SK-N-SH (cell line): Measurements from ENCODE around the gene ACTL7A.

Experiments
- CHD2 ChIP-seq: fragments of 150-350 bp; IDR thresholded peaks from 2 replicates; pipeline ENCODE4 v1.6.1; 2018; ENCODE audit warnings: low read length; ENCODE audit not compliant: partially characterized antibody
- EZH2phosphoT487 ChIP-seq: fragments of 200-600 bp; sonication (generic); IDR thresholded peaks from 2 replicates; pipeline ENCODE4 v1.6.1; 2017; ENCODE audit warnings: low read depth, mixed run types, mild to moderate bottlenecking, antibody characterized with exemption, moderate library complexity, borderline replicate concordance
- FOSL2 ChIP-seq: IDR thresholded peaks from 2 replicates; pipeline ENCODE4 v1.4.0; 2012; ENCODE audit warnings: low read depth, mild to moderate bottlenecking, moderate library complexity, borderline replicate concordance
- JUND ChIP-seq: IDR thresholded peaks from 2 replicates; pipeline ENCODE4 v1.4.0; 2012
- POLR2AphosphoS5 ChIP-seq: IDR thresholded peaks from 2 replicates; pipeline ENCODE4 v1.6.1; 2012; ENCODE audit warnings: low read depth, low read length
- RFX5 ChIP-seq: IDR thresholded peaks from 2 replicates; pipeline ENCODE4 v1.6.1; 2012; ENCODE audit warnings: mild to moderate bottlenecking, improper control_type of control experiment, low read length
- TAF1 ChIP-seq: IDR thresholded peaks from 2 replicates; pipeline ENCODE4 v1.6.1; 2012; ENCODE audit warnings: low read depth, mild to moderate bottlenecking, low read length, moderate library complexity, borderline replicate concordance
- TCF12 ChIP-seq: IDR thresholded peaks from 2 replicates; pipeline ENCODE4 v1.4.0; 2012
- TF ChIP-seq, protein P1 (sequence below): IDR thresholded peaks from 2 replicates; pipeline ENCODE4; 2012
- TF ChIP-seq, protein P2 (sequence below): fragments of 200-600 bp; sonication (generic); IDR thresholded peaks from 2 replicates; pipeline ENCODE4 v1.6.1; 2017; ENCODE audit warnings: antibody characterized with exemption, mild to moderate bottlenecking, moderate library complexity

DNA sequence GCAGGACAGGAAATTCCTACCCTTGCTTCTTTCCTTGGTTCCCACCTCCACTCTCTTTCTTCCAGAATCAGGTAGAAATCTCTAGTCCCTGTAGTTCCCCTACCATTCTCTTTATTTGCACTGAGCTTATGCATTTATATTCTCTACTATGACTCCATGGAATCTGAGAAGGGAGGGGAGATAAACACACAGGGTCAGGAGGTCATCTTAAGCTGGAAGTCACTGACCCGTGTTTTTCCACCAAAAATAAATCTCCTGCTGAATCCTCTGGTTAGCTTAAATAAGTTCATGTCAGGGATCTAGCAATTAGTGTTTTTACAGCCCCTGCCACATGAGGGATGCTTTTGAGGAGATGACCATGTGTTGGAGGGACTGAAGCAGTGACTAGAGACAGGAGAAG lies 10.0 kb upstream of the ACTL7A start:
- TF ChIP-seq TAF1 (no peak), RFX5 (no peak), CHD2 (no peak), JUND (no peak), TCF12 (no peak), FOSL2 (no peak), POLR2AphosphoS5 (no peak), EZH2phosphoT487 (no peak)
- TF ChIP-seq, protein P1, sequence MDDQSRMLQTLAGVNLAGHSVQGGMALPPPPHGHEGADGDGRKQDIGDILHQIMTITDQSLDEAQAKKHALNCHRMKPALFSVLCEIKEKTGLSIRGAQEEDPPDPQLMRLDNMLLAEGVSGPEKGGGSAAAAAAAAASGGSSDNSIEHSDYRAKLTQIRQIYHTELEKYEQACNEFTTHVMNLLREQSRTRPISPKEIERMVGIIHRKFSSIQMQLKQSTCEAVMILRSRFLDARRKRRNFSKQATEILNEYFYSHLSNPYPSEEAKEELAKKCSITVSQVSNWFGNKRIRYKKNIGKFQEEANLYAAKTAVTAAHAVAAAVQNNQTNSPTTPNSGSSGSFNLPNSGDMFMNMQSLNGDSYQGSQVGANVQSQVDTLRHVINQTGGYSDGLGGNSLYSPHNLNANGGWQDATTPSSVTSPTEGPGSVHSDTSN = no peak
- TF ChIP-seq, protein P2, sequence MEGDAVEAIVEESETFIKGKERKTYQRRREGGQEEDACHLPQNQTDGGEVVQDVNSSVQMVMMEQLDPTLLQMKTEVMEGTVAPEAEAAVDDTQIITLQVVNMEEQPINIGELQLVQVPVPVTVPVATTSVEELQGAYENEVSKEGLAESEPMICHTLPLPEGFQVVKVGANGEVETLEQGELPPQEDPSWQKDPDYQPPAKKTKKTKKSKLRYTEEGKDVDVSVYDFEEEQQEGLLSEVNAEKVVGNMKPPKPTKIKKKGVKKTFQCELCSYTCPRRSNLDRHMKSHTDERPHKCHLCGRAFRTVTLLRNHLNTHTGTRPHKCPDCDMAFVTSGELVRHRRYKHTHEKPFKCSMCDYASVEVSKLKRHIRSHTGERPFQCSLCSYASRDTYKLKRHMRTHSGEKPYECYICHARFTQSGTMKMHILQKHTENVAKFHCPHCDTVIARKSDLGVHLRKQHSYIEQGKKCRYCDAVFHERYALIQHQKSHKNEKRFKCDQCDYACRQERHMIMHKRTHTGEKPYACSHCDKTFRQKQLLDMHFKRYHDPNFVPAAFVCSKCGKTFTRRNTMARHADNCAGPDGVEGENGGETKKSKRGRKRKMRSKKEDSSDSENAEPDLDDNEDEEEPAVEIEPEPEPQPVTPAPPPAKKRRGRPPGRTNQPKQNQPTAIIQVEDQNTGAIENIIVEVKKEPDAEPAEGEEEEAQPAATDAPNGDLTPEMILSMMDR = no peak
